IPS-11a (cell line): ENCODE results near the gene UGGT1.
"Not testable (repeated sequence)": the region's sequence is repeated elsewhere in the genome, so short reads cannot be mapped to it uniquely, and the experiment has no call there.

Experiments used
- H3K4me3 ChIP-seq: one replicate; pipeline ENCODE4 v1.5.1; 2013; ENCODE audit warnings: low read depth, low read length, control low read depth

Gene UGGT1

DNA sequence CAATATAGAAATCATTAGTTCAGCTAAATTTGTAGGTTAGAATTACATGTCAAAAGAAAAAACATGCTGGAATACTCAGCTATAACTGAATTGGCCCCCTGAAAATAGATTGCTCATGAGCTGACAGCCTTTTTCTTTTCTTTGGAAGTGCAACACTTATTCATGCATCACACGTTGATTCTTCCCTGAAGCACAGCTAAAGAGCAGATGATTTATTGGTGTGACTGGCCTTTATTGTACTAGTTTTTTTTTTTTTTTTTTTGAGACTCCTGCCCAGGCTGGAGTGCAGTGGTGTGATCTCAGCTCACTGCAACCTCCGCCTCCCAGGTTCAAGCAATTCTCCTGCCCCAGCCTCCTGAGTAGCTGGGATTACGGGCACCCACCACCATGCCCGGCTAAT, 83.1 kb downstream of the UGGT1 start:
- not testable (repeated sequence) for H3K4me3 ChIP-seq

DNA sequence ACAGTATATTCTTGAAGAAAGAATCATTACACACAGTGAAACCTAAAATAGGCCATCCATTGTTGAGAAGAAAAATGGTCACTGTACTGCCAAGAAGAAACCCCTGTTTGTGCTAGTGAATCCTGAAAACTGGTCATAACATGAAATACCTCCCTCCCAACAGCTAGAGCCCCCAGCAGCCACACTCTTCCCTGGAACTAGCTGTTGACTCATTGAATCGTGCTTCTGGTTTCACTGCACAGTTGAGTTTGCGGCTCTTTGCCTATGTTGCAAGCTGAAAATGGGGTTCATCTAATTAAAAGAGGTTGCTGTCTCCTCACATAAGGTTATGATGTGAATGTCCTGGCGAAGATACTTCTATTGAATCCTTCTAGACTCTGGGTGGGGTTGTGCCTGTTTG, 86.3 kb downstream of the UGGT1 start:
- no peak overlapping the region for H3K4me3 ChIP-seq

DNA sequence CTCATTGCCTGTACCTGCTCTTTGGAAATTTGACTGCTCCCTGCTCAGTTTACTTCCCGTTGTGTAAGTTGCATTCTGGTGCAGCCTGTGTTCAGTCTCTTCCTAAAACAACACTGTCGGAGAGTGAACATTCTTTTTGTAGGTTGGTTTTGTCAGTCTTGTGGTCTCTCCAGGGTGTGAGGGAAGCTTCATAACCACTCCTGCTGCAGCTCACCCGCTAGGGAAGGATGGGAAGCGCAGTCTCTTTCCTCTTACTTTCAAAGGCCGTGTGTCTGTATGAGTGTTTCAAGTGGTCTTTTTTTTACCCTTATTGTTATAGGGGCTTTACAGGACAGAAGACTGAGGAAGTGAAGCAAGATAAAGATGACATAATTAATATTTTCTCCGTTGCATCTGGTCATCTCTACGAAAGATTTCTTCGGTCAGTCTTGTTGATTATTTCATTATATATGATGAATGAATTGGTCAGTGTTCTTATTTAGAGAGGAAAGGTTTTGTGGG, 87.2 kb downstream of the UGGT1 start:
- H3K4me3 ChIP-seq = no peak overlapping the region

GRCh38 chr2:128178650-128179460, 87.9 kb downstream of the UGGT1 start:
- no peak overlapping the region for H3K4me3 ChIP-seq

DNA sequence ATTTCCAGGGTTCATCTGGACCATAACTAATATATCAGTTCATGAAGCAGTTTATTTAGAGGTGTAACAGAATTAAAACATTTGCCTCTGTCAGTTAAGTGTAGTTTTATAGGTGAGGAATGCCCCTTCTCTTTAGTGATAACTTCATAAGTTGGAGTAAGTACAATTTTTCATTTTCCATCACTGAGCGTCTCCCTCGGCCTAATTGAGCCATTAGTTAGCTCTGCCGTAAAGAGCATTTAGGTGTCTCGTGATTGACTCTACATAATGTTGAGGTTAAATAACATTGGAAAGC, 88.4 kb downstream of the UGGT1 start:
- no peak overlapping the region for H3K4me3 ChIP-seq

- H3K4me3 ChIP-seq = no peak overlapping the region
Observed at GRCh38 chr2:128180031-128180430, 89.0 kb downstream of the UGGT1 start.

GRCh38 chr2:128185576-128185975, 94.6 kb downstream of the UGGT1 start:
- H3K4me3 ChIP-seq = no peak overlapping the region

DNA sequence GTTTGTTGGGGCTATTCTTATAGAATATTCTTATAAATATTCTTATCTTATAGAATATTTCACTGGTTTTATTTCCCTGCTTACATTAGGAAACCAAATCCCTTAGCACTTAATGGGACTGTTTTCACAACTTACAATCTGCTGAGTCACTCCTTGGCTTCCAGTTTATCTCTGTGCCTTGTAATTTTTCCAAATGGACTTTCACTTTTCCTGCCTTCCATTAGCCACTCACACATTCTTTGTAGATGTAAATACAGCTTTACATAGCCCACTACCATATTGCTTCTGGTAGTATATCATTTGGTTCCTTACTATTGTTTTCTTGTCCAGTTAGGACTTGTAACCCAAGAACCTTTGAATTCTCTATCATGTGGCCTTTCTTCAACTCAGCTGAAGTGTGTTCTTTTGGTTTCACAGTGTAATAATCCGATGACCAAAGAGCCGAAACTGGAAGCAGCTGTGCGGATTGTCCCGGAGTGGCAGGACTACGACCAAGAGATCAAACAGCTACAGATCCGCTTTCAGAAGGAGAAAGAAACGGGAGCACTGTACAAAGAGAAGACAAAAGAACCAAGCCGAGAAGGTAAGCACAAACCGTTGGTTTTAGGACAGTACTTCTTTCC, 96.1 kb downstream of the UGGT1 start:
- H3K4me3 ChIP-seq = no peak overlapping the region

DNA sequence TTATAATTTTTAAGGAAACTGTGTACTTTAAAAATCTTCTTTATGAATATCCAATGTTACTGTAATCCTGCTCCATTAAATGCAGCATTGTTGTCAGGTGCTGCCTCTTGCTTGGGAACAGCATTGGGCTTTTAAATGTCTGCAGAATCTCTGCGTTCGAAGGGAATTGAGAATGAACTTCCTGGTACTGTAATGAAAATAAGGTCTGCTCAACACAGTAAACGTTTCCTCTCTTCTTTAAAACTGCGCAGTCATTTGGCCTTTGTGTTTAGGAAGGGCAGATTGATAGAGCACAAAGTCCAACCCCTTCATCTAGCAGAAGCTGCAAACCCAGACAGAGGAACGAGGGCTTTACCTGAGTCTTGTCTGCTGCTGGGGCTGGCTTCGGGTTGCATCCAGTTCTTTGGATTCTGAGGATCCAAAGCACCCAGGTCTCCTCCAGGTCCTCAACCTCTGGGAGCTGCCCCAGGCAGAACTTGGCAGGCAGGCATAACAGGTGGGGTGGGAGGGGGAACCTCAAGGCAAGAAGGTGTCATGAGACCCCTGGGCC, 104.5 kb downstream of the UGGT1 start:
- no peak overlapping the region for H3K4me3 ChIP-seq

GRCh38 chr2:128196026-128196425, 105.0 kb downstream of the UGGT1 start:
- no peak overlapping the region for H3K4me3 ChIP-seq

DNA sequence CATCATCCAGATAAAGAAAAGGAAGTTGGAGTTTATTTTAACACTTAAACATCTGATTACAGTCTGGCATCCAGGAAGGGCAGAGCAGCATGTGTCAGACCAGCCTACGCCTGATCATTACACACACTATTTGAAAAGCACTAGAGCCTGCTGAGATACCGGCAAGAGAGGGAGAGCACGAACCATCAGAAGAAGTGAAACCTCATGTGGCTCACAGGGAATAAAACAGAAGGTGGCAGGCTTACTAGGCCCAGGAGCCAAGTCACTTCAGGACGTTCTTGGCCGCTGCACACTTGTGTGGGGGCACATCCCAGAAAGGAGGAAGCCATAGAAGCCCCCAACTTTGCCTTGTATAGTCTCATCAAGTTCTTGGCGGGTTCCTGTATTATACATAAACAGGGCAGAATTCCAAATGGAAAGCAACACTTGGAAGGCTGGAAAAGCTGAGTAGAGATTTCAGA, 105.5 kb downstream of the UGGT1 start:
- H3K4me3 ChIP-seq = no peak overlapping the region

DNA sequence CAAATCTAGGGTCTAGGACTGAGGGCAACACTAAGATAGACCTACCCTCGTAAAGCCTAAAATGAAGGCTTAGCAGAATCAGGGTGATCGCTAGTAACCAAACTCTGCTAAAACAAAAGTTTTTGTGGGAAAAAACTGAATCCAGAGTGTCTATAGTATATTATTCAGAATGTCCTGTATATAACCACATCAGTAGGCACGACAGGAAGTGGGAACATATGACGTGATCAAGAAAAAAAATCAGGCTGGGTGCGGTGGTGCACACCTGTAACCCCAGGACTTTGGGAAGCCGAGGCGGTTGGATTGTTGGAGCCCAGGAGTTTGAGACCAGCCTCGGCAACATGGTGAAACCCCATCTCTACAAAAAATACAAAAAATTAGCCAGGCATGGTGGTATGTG, 106.1 kb downstream of the UGGT1 start:
- H3K4me3 ChIP-seq = no peak overlapping the region

DNA sequence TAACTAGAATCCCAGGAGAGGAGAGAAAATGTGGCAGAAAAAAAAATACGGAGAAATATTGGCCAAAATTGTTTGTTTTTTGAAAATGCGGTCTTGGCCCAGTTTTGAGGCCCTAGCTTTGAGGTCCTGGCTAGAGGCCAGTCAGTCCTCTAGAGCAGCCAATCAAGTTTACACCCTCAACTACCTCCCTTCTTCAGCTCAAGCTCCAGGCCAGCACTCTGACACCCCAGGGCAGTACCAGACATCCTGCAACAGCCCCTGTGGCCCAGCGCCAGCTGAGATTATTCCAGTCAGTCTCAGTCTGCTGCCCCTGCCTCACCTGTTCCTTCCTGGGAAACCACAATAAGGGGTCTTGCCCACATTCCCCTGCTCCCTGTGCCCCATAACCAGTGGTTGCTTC, 107.7 kb downstream of the UGGT1 start:
- no peak overlapping the region for H3K4me3 ChIP-seq

GRCh38 chr2:128199141-128199540, 108.1 kb downstream of the UGGT1 start:
- no peak overlapping the region for H3K4me3 ChIP-seq

DNA sequence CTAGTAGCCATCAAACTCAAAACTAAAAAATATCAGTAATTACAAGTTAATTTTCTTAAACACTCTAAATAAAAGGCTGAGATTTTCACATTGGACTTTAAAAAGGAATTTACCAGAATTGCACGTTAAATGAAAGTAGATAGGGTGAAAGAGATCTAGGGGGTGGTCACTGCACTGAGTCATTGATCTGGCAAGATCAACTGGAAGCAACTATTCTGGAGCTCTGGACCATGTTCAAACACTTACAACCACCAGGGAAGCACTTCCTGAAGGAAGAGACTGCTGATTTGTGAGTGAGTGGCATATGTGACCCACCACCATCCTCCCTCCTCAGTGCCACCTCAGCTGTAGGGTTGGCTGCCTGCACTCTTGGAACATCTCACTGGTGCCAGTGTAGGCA, 111.8 kb downstream of the UGGT1 start:
- no peak overlapping the region for H3K4me3 ChIP-seq

- no peak overlapping the region for H3K4me3 ChIP-seq
Observed at GRCh38 chr2:128206245-128206644, 115.2 kb downstream of the UGGT1 start.

- no peak overlapping the region for H3K4me3 ChIP-seq
Observed at GRCh38 chr2:128208023-128208422, 117.0 kb downstream of the UGGT1 start.

DNA sequence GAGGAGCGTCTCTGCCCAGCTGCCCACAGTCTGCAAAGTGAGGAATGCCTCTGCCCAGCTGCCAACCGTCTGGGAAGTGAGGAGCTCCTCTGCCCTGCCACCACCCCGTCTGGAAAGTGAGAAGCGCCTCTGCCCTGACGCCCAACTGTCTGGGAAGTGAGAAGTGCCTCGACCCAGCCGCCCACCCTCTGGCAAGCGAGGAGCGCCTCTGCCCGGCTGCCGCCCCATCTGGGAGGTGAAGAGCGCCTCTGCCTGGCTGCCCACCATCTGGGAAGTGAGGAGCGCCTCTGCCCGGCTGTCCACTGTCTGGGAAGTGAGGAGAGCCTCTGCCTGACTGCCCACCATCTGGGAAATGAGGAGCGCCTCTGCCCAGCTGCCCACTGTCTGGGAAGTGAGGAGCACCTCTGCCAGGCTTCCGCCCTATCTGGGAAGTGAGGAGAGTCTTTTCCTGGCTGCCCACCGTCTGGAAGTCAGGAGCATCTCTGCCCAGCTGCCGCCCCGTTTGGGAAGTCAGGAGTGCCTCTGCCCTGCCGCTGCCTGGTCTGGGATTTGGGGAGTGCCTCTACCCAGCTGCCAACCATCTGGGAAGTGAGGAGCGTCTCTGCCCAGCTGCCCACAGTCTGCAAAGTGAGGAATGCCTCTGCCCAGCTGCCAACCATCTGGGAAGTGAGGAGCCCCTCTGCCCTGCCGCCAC, 117.8 kb downstream of the UGGT1 start:
- not testable (repeated sequence) for H3K4me3 ChIP-seq

GRCh38 chr2:128214251-128214650, 123.3 kb downstream of the UGGT1 start:
- no peak overlapping the region for H3K4me3 ChIP-seq

- H3K4me3 ChIP-seq = no peak overlapping the region
Observed at GRCh38 chr2:128214866-128215460, 124.0 kb downstream of the UGGT1 start.

DNA sequence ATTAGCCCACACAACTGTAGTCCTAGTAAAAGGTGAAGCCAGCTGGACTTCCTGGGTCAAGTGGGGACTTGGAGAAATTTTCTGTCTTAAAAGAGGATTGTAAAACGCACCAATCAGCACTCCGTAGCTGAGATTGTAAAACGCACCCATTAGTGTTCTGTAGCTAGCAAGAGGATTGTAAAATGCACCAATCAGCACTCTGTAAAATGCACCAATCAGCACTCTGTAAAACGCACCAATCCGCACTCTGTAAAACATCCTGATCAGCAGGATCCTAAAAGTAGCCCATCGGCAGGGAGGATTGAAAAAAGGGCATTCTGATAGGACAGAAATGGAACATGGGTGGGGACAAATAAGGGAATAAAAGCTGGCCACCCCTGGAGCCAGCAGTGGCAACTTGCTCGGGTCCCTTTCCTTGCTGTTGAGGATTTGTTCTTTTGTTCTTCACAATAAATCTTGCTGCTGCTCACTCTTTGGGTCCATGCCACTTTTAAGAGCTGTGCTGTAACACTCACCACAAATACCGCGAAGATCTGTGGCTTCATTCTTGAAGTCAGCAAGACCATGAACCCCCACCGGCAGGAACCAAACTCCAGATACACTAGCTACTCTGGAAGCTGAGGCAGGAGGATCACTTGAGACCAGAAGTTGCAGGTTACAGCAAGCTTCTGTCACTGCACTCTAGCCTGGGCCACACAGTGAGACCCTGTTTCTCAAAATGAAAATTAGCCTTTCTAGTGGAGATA, 125.1 kb downstream of the UGGT1 start:
- H3K4me3 ChIP-seq = no peak overlapping the region
